ENCODE results near the gene TNFSF8. TPM values are rescaled to one million over a fixed set of nuclear protein-coding genes. Genes with fewer than 3 reads are reported as not detected.

Gene TNFSF8
- total RNA-seq, 1 donor from 2014 or later: not detected

- Histone ChIP-seq H3K27me3 (ENCODE audit: control insufficient read depth, insufficient read depth, low read length) (no peaks in the 10 kb centered on the region), H3K36me3 (ENCODE audit: control insufficient read depth, insufficient read depth, low read length) (no peaks in the 10 kb centered on the region), H3K4me3 (ENCODE audit: low read depth, low read length) (no peak overlapping the region)
- TF ChIP-seq CTCF (IDR thresholded peaks at IDR 0.05; ENCODE audit: insufficient read depth, low read length, poor library complexity, severe bottlenecking): no peak
- no peak for DNase-seq (ENCODE audit: low read depth)
These were observed 2.3 kb downstream of the TNFSF8 start for GRCh38 chr9:114928136-114928535.

- H3K36me3 ChIP-seq (ENCODE audit: control insufficient read depth, insufficient read depth, low read length): no peaks in the 10 kb centered on the region
These were observed 4.7 kb downstream of the TNFSF8 start for GRCh38 chr9:114925672-114926071.

GRCh38 chr9:114925039-114925438 is 5.4 kb downstream of the TNFSF8 start:
- Histone ChIP-seq H3K36me3 (ENCODE audit: control insufficient read depth, insufficient read depth, low read length) (no peaks in the 10 kb centered on the region), H3K4me3 (ENCODE audit: low read depth, low read length) (no peak overlapping the region), H3K27me3 (ENCODE audit: control insufficient read depth, insufficient read depth, low read length) (no peaks in the 10 kb centered on the region)
- no peak for DNase-seq (ENCODE audit: low read depth)
- TF ChIP-seq CTCF (IDR thresholded peaks at IDR 0.05; ENCODE audit: insufficient read depth, low read length, poor library complexity, severe bottlenecking): no peak

More at GRCh38 chr9:114925672-114926071, 4.7 kb downstream of the TNFSF8 start:
- Histone ChIP-seq H3K27me3 (ENCODE audit: control insufficient read depth, insufficient read depth, low read length) (no peaks in the 10 kb centered on the region), H3K4me3 (ENCODE audit: low read depth, low read length) (no peak overlapping the region)
- TF ChIP-seq CTCF (IDR thresholded peaks at IDR 0.05; ENCODE audit: insufficient read depth, low read length, poor library complexity, severe bottlenecking): no peak
- DNase-seq (ENCODE audit: low read depth): no peak

- no peak for TF ChIP-seq CTCF (IDR thresholded peaks at IDR 0.05; ENCODE audit: insufficient read depth, low read length, poor library complexity, severe bottlenecking)
- Histone ChIP-seq H3K36me3 (ENCODE audit: control insufficient read depth, insufficient read depth, low read length) (no peaks in the 10 kb centered on the region), H3K4me3 (ENCODE audit: low read depth, low read length) (no peak overlapping the region), H3K27me3 (ENCODE audit: control insufficient read depth, insufficient read depth, low read length) (no peaks in the 10 kb centered on the region)
- no peak for DNase-seq (ENCODE audit: low read depth)
These were observed 6.1 kb downstream of the TNFSF8 start for GRCh38 chr9:114924327-114924726.

GRCh38 chr9:114923918-114924317 is 6.5 kb downstream of the TNFSF8 start:
- TF ChIP-seq CTCF (IDR thresholded peaks at IDR 0.05; ENCODE audit: insufficient read depth, low read length, poor library complexity, severe bottlenecking): no peak
- Histone ChIP-seq H3K36me3 (ENCODE audit: control insufficient read depth, insufficient read depth, low read length) (no peaks in the 10 kb centered on the region), H3K4me3 (ENCODE audit: low read depth, low read length) (no peak overlapping the region), H3K27me3 (ENCODE audit: control insufficient read depth, insufficient read depth, low read length) (no peaks in the 10 kb centered on the region)
- no peak for DNase-seq (ENCODE audit: low read depth)

GRCh38 chr9:114921171-114921570 is 9.2 kb downstream of the TNFSF8 start:
- no peak for DNase-seq (ENCODE audit: low read depth)
- H3K4me3 ChIP-seq (ENCODE audit: low read depth, low read length): no peak overlapping the region
- H3K36me3 ChIP-seq (ENCODE audit: control insufficient read depth, insufficient read depth, low read length): no peaks in the 10 kb centered on the region
- TF ChIP-seq CTCF (IDR thresholded peaks at IDR 0.05; ENCODE audit: insufficient read depth, low read length, poor library complexity, severe bottlenecking): no peak
- no peaks in the 10 kb centered on the region for H3K27me3 ChIP-seq (ENCODE audit: control insufficient read depth, insufficient read depth, low read length)
